ENCODE results near the gene SSTR4. TPM values are rescaled to one million over a fixed set of nuclear protein-coding genes. Genes with fewer than 3 reads are reported as not detected.

SSTR4 gene
- total and polyA plus RNA-seq, 2 experiments from 2014 or later: not detected

DNA sequence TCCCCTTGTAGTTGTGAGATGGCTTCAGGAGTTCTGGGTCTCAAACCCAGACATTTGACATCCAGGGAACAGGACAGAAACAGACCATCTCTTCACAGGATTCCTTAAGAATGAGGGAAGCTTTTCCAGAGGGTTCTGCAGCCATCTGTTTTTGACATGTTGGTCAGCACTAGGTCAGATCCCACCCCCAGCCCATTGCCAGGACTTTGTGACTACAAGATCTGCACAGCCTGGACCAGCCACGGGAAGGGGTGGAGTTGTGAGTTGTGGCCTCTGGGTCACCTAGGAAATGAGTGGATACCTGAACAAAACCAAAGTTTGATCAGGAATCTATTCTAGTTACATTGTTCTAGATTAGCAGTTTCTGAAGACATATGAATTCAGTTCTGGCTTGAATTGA lies 39.2 kb upstream of the SSTR4 start:
- WGBS, 2 experiments (ENCODE audit: low coverage in 1 of 2, low lambda C conversion rate in 2 of 2, missing lambda C conversion rate in 2 of 2): 0 to 5% methylated on average over 1 of the region's 1 CpG
- H2AFZ ChIP-seq: no peak overlapping the region
- no peak overlapping the region for H3K4me2 ChIP-seq (ENCODE audit: unreplicated experiment)
- H3K9me3 ChIP-seq (ENCODE audit: low read depth): no peaks in the 10 kb centered on the region
- no peak overlapping the region for H3K9ac ChIP-seq
- no peak for DNase-seq
- H3K4me3 ChIP-seq: no peak overlapping the region
- no peaks in the 10 kb centered on the region for H3K79me2 ChIP-seq (ENCODE audit: insufficient read depth)
- no peak overlapping the region for H3K27ac ChIP-seq
- H3K9me2 ChIP-seq (ENCODE audit: insufficient read depth): no peaks in the 10 kb centered on the region
- no peaks in the 10 kb centered on the region for H3K4me1 ChIP-seq (ENCODE audit: insufficient read depth)
- no peaks in the 10 kb centered on the region for H3K36me3 ChIP-seq (ENCODE audit: low read depth)
- TF ChIP-seq EZH2phosphoT487 (IDR thresholded peaks at IDR 0.05; ENCODE audit: insufficient read depth, low read depth): no peak
- TF ChIP-seq EZH2 (IDR thresholded peaks at IDR 0.05; ENCODE audit: insufficient read depth, poor library complexity, severe bottlenecking): no peak
- H4K20me1 ChIP-seq (ENCODE audit: insufficient read depth): no peaks in the 10 kb centered on the region
- in situ Hi-C loops (cut with MboI): no loop called here
- H3K27me3 ChIP-seq (replicated peaks; ENCODE audit: insufficient read depth): 0 out of 2 replicates have a peak, but pooled peaks cover 8% of the 10 kb centered on the region
- no peaks in the 10 kb centered on the region for H3F3A ChIP-seq (ENCODE audit: insufficient read depth)

DNA sequence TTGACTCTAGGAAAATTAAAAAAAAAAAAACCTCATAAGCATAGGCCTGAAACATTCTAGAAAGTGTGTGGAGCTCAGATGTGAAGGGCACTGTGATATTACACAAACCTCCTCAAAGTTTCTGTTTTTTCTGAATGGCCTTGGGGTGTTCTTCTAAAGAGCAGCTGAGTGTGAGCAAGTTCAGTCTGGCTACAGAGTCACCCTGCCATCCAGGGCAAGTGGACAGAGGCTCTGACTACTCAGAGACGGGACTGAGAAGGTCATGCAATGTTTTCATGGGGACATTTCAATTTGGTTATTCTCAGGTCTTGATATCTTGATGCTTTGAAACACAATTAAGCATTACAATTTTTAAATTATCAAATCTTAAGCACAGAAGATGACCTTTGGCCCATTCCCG lies 36.6 kb upstream of the SSTR4 start:
- H3K4me2 ChIP-seq (ENCODE audit: unreplicated experiment): no peak overlapping the region
- no peak for DNase-seq
- no peak overlapping the region for H3K9ac ChIP-seq
- no peaks in the 10 kb centered on the region for H3K79me2 ChIP-seq (ENCODE audit: insufficient read depth)
- no peak overlapping the region for H3K27ac ChIP-seq
- H4K20me1 ChIP-seq (ENCODE audit: insufficient read depth): no peaks in the 10 kb centered on the region
- H3K36me3 ChIP-seq (ENCODE audit: low read depth): no peaks in the 10 kb centered on the region
- no peaks in the 10 kb centered on the region for H3K4me1 ChIP-seq (ENCODE audit: insufficient read depth)
- peaks cover 13% of the 10 kb centered on the region; the same call in 1 of the 2 replicates for H3K27me3 ChIP-seq (replicated peaks; ENCODE audit: insufficient read depth)
- no peak overlapping the region for H3K4me3 ChIP-seq
- in situ Hi-C loops (cut with MboI): no loop called here
- H3K9me2 ChIP-seq (ENCODE audit: insufficient read depth): no peaks in the 10 kb centered on the region
- H2AFZ ChIP-seq: no peak overlapping the region
- no peaks in the 10 kb centered on the region for H3F3A ChIP-seq (ENCODE audit: insufficient read depth)
- no peaks in the 10 kb centered on the region for H3K9me3 ChIP-seq (ENCODE audit: low read depth)
- TF ChIP-seq EZH2 (IDR thresholded peaks at IDR 0.05; ENCODE audit: insufficient read depth, poor library complexity, severe bottlenecking) (no peak), EZH2phosphoT487 (IDR thresholded peaks at IDR 0.05; ENCODE audit: insufficient read depth, low read depth) (no peak)
- WGBS, 2 experiments (ENCODE audit: low coverage in 1 of 2, low lambda C conversion rate in 2 of 2, missing lambda C conversion rate in 2 of 2): 59 to 63% methylated on average over 2 of the region's 2 CpGs

DNA sequence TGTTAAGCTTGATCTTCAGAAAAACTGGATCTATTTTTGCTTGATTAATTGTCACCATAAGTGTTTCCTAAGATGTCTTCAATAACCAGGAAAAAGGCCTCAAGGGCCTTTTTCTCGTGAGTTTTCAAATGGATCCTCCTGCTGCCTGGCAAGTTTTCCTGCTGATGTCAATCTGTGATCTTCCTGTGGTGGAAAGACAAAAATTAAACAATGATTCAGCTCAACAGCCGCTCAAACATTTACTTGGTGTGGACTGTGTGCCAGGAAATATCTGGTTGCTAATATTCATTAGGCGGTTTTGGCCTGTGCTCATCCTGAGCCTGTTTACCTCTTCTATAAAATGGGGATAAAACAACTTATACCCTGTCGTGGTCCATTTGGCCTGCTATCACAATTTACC lies 35.4 kb upstream of the SSTR4 start:
- Histone ChIP-seq H4K20me1 (ENCODE audit: insufficient read depth) (no peaks in the 10 kb centered on the region), H3K27me3 (replicated peaks; ENCODE audit: insufficient read depth) (peaks cover 18% of the 10 kb centered on the region; the same call in 1 of the 2 replicates), H3K4me3 (no peak overlapping the region), H3K4me1 (ENCODE audit: insufficient read depth) (no peaks in the 10 kb centered on the region), H3K4me2 (ENCODE audit: unreplicated experiment) (no peak overlapping the region), H3K9me2 (ENCODE audit: insufficient read depth) (no peaks in the 10 kb centered on the region), H3K27ac (no peak overlapping the region), H3K79me2 (ENCODE audit: insufficient read depth) (no peaks in the 10 kb centered on the region), H2AFZ (no peak overlapping the region), H3K36me3 (ENCODE audit: low read depth) (no peaks in the 10 kb centered on the region), H3K9ac (no peak overlapping the region), H3F3A (ENCODE audit: insufficient read depth) (no peaks in the 10 kb centered on the region), H3K9me3 (ENCODE audit: low read depth) (no peaks in the 10 kb centered on the region)
- in situ Hi-C loops (cut with MboI): no loop called here
- WGBS, 2 experiments (ENCODE audit: low coverage in 1 of 2, low lambda C conversion rate in 2 of 2, missing lambda C conversion rate in 2 of 2): 17 to 31% methylated on average over 4 of the region's 4 CpGs
- TF ChIP-seq EZH2 (IDR thresholded peaks at IDR 0.05; ENCODE audit: insufficient read depth, poor library complexity, severe bottlenecking) (no peak), EZH2phosphoT487 (IDR thresholded peaks at IDR 0.05; ENCODE audit: insufficient read depth, low read depth) (no peak)
- DNase-seq: peak; percentile 21

DNA sequence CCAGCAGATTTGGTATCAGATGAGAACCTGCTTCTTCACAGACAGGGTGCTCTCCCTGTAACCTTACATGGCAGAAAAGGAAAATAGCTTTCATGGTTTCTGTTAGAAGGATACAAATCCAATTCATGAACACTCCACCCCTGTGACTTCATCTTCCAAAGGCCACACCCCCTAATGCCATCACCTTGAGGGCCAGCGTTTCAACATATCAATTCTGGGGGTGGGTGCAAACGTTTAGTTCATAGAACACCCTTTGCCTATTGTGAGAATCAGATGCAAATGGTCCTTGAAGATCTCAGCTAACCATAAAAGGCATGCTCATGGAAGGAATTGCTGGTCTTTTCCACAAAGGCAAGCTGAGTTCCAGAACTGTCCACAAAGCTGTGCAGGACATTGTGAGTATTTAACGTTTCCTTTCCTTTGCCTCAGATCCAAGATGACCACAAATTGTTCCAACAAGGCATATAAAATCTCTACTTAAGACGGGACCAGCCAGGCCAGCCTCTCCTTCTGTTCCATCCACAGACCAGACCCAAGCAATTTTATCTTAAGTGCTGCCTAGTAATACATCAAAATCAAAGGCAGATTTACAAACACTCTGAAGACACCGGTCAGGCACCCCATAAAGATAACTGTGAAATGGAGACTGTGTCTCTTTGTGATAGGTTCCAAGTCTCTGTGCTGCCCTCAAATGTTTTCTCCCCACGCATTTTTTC lies 34.7 kb upstream of the SSTR4 start:
- Histone ChIP-seq H2AFZ (no peak overlapping the region), H3K9me3 (ENCODE audit: low read depth) (no peaks in the 10 kb centered on the region), H3K27ac (no peak overlapping the region), H3K36me3 (ENCODE audit: low read depth) (no peaks in the 10 kb centered on the region), H3K9me2 (ENCODE audit: insufficient read depth) (no peaks in the 10 kb centered on the region), H4K20me1 (ENCODE audit: insufficient read depth) (no peaks in the 10 kb centered on the region), H3F3A (ENCODE audit: insufficient read depth) (no peaks in the 10 kb centered on the region), H3K9ac (no peak overlapping the region), H3K4me3 (no peak overlapping the region), H3K4me2 (ENCODE audit: unreplicated experiment) (no peak overlapping the region), H3K4me1 (ENCODE audit: insufficient read depth) (no peaks in the 10 kb centered on the region), H3K27me3 (replicated peaks; ENCODE audit: insufficient read depth) (peaks cover 18% of the 10 kb centered on the region; the same call in 1 of the 2 replicates), H3K79me2 (ENCODE audit: insufficient read depth) (no peaks in the 10 kb centered on the region)
- WGBS, 2 experiments (ENCODE audit: low coverage in 1 of 2, low lambda C conversion rate in 2 of 2, missing lambda C conversion rate in 2 of 2): 39 to 48% methylated on average over 6 of the region's 6 CpGs
- in situ Hi-C loops (cut with MboI): no loop called here
- no peak for TF ChIP-seq EZH2 (IDR thresholded peaks at IDR 0.05; ENCODE audit: insufficient read depth, poor library complexity, severe bottlenecking)
- no peak for TF ChIP-seq EZH2phosphoT487 (IDR thresholded peaks at IDR 0.05; ENCODE audit: insufficient read depth, low read depth)
- no peak for DNase-seq
